Body of pancreas (tissue), 4 donors: ENCODE results near the gene CDC45.

ENCODE experiments used
- CTCF ChIP-seq, 7 experiments: fragments of 450-650 bp in 4 of 7; fragments of 200-600 bp in 3 of 7; sonication (generic) in 3 of 7; IDR thresholded peaks; one replicate each; pipeline ENCODE4 v1.5.1; 2016 to 2019; ENCODE audit warnings: antibody characterized with exemption in 7 of 7
- POLR2A ChIP-seq, 3 donors: fragments of 450-650 bp; IDR thresholded peaks; one replicate each; pipeline ENCODE4 v1.6.1; 2016; ENCODE audit warnings: antibody characterized with exemption in 3 of 3, mild to moderate bottlenecking in 2 of 3

- TF ChIP-seq CTCF (IDR thresholded peaks at IDR 0.05), result no peak
- no peak for TF ChIP-seq POLR2A (IDR thresholded peaks at IDR 0.05)
Observed at GRCh38 chr22:19496324-19496630, 16.6 kb downstream of the CDC45 start.
